Measurements from ENCODE around the gene PXN.

Gene PXN

DNA sequence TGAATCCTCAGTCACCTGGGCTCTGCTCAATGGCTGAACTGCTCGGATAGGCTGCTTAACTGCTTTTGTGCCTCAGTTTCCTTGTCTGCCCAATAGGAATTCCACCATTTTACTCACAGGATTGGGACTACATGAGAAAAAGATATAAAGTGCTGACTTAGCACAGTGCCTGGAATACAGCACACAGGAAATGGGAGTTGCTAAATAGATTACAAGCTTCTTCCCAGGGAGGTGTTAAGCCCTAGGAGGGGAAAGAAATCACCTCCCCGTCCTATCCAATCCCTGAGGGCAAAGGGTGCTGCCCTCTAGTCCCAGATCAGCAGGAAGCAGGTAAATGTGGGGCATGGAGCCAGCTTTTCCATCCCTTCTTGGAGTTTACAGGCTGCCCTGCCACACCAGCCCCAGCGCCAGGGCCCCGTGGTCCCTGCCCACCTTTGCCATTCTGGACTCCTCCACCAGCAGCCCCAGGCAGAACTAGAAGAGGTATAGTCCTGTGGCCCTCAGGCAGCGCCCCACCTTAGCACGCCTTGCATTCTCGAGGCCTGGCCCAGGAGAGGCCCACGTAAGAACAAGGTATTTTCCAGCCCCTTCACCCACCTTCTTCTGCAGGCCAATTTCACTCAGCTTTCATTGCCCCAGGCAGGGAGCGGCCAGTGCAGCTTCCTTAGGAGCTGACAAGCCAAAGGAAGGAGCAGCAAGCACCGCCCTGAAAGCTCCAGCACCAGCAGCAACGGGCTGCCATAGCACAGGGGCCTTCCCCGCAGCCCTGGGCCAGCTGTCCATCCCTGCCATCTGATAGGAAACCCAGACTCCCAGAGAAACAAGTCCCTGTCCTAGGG is 35.8 kb downstream of the PXN start:
- Histone ChIP-seq H3K4me1 (peaks cover 34% of the 10 kb centered on the region), H3K36me3 (replicated peaks) (no peaks in the 10 kb centered on the region; the same call in 1 of the 2 replicates), H3K27me3 (ENCODE audit: low read depth) (no peaks in the 10 kb centered on the region), H3K4me3 (no peak overlapping the region), H3K9me3 (no peaks in the 10 kb centered on the region)
- DNase-seq (ENCODE audit: low spot score in 2 of 2), result peak in 1 of 2 experiments; percentile 29
- in situ Hi-C loops (cut with MboI; ENCODE audit: low sequenced_read_pairs), result no loop called here

GRCh38 chr12:120229071-120229486 is 36.5 kb downstream of the PXN start:
- H3K4me1 ChIP-seq, result peaks cover 34% of the 10 kb centered on the region
- DNase-seq (ENCODE audit: low spot score in 2 of 2), result peak in 1 of 2 experiments; percentile 45
- in situ Hi-C loops (cut with MboI; ENCODE audit: low sequenced_read_pairs), result no loop called here
- no peaks in the 10 kb centered on the region; the same call in 1 of the 2 replicates for H3K36me3 ChIP-seq (replicated peaks)
- H3K9me3 ChIP-seq, result no peaks in the 10 kb centered on the region
- H3K27me3 ChIP-seq (ENCODE audit: low read depth), result no peaks in the 10 kb centered on the region
- no peak overlapping the region for H3K4me3 ChIP-seq

- Histone ChIP-seq H3K27me3 (ENCODE audit: low read depth) (no peaks in the 10 kb centered on the region), H3K4me1 (peaks cover 34% of the 10 kb centered on the region), H3K36me3 (replicated peaks) (peaks cover 2% of the 10 kb centered on the region; the same call in 1 of the 2 replicates), H3K4me3 (no peak overlapping the region), H3K9me3 (no peaks in the 10 kb centered on the region)
- in situ Hi-C loops (cut with MboI; ENCODE audit: low sequenced_read_pairs), result no loop called here
- peak; percentile 75 to 92 for DNase-seq (ENCODE audit: low spot score in 2 of 2)
Measured at GRCh38 chr12:120228291-120229070, 37.0 kb downstream of the PXN start.

DNA sequence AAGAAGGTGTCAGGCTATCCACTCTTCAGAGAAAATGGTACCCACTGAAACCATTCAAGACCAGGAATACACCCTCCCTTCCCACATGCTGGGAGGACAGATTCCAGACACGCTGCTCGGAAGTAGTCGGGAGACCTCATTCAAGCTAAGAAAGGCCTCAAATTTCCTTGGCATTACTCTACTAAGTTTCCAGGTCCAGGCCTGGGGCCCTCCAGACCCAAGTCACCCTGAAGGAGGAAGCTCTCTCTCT is 37.6 kb downstream of the PXN start:
- in situ Hi-C loops (cut with MboI; ENCODE audit: low sequenced_read_pairs), result no loop called here
- no peaks in the 10 kb centered on the region for H3K27me3 ChIP-seq (ENCODE audit: low read depth)
- no peaks in the 10 kb centered on the region for H3K9me3 ChIP-seq
- peaks cover 34% of the 10 kb centered on the region for H3K4me1 ChIP-seq
- H3K36me3 ChIP-seq (replicated peaks), result peaks cover 4% of the 10 kb centered on the region
- H3K4me3 ChIP-seq, result no peak overlapping the region
- no peak for DNase-seq (ENCODE audit: low spot score in 2 of 2)

- no peaks in the 10 kb centered on the region for H3K27me3 ChIP-seq (ENCODE audit: low read depth)
- H3K9me3 ChIP-seq, result no peaks in the 10 kb centered on the region
- in situ Hi-C loops (cut with MboI; ENCODE audit: low sequenced_read_pairs), result no loop called here
- no peak for DNase-seq (ENCODE audit: low spot score in 2 of 2)
- peaks cover 9% of the 10 kb centered on the region for H3K36me3 ChIP-seq (replicated peaks)
- no peak overlapping the region for H3K4me3 ChIP-seq
- peaks cover 34% of the 10 kb centered on the region for H3K4me1 ChIP-seq
Measured at GRCh38 chr12:120227233-120228040, 38.1 kb downstream of the PXN start.

GRCh38 chr12:120225852-120226640 is 39.5 kb downstream of the PXN start:
- H3K9me3 ChIP-seq, result no peaks in the 10 kb centered on the region
- no peak overlapping the region for H3K4me3 ChIP-seq
- in situ Hi-C loops (cut with MboI; ENCODE audit: low sequenced_read_pairs), result no loop called here
- H3K4me1 ChIP-seq, result peaks cover 23% of the 10 kb centered on the region
- peaks cover 21% of the 10 kb centered on the region for H3K36me3 ChIP-seq (replicated peaks)
- DNase-seq (ENCODE audit: low spot score in 2 of 2), result no peak
- H3K27me3 ChIP-seq (ENCODE audit: low read depth), result no peaks in the 10 kb centered on the region

DNA sequence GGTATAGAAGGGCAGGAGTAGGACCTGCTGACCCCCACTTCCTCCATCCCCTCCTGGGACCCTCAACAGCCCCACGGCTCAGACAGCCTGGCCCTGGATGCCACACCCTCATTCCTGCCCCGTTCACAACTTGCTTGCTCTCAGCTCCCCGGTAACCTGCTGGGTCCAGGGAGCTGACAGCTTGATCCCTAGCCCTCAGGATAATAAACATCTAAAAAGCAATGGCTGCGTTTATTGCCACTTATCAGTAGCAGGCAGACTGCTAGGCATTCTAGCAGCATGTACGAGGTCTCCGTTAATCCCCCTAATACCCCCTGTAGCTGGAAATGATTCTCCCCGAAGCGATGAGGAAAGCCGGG is 40.4 kb downstream of the PXN start:
- no peak for DNase-seq (ENCODE audit: low spot score in 2 of 2)

DNA sequence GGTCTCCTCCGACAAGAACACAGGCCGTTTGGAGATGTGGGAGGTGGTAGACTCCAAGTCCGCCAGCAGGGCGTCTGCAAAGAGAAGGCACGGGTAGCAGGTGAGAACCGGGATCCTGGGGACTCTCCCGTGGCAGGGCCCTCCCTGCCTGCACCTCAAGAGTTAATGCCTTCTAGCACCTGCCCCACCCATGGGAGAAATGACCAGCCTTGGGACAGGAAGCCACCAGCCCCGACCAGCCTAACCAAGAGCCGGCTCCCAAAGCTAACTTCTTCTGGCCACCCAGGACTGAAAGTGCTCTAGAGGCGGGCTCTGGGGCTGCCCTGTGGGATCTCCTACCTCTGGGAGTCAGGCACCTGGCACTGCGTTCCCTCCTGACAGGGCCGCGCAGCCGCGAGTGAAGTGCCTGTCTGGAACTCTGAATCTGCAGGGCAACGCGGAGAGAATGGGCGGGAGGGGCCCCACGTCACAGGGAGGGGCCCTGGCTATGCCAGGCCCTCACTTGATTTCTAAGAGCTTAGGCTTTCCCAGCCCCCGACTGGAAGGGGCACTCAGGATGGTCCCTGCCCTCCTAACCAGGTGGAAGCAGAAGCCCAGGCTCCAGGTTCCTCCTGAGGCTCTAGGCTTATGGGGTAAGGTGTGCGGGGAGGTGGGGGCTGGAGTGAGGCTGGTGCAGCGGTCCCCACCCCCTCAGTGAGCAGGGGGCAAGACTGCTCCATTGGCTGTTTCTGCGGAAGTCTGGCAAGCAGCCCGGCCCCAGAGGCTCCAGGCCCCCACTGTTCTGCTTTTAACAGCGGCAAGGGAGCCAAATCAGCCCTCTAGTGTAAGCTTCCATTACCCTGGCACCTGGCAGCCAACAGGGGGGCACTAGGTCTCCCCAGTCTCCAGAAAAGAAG is 41.0 kb downstream of the PXN start:
- Histone ChIP-seq H3K36me3 (replicated peaks) (peaks cover 21% of the 10 kb centered on the region), H3K4me3 (no peak overlapping the region), H3K27me3 (ENCODE audit: low read depth) (no peaks in the 10 kb centered on the region), H3K4me1 (peaks cover 12% of the 10 kb centered on the region), H3K9me3 (no peaks in the 10 kb centered on the region)
- in situ Hi-C loops (cut with MboI; ENCODE audit: low sequenced_read_pairs), result no loop called here
- DNase-seq (ENCODE audit: low spot score in 2 of 2), result no peak

More for the DNA sequence above, 40.4 kb downstream of the PXN start:
- Histone ChIP-seq H3K4me1 (peaks cover 14% of the 10 kb centered on the region), H3K4me3 (no peak overlapping the region), H3K9me3 (no peaks in the 10 kb centered on the region), H3K27me3 (ENCODE audit: low read depth) (no peaks in the 10 kb centered on the region), H3K36me3 (replicated peaks) (peaks cover 21% of the 10 kb centered on the region)
- in situ Hi-C loops (cut with MboI; ENCODE audit: low sequenced_read_pairs), result no loop called here

DNA sequence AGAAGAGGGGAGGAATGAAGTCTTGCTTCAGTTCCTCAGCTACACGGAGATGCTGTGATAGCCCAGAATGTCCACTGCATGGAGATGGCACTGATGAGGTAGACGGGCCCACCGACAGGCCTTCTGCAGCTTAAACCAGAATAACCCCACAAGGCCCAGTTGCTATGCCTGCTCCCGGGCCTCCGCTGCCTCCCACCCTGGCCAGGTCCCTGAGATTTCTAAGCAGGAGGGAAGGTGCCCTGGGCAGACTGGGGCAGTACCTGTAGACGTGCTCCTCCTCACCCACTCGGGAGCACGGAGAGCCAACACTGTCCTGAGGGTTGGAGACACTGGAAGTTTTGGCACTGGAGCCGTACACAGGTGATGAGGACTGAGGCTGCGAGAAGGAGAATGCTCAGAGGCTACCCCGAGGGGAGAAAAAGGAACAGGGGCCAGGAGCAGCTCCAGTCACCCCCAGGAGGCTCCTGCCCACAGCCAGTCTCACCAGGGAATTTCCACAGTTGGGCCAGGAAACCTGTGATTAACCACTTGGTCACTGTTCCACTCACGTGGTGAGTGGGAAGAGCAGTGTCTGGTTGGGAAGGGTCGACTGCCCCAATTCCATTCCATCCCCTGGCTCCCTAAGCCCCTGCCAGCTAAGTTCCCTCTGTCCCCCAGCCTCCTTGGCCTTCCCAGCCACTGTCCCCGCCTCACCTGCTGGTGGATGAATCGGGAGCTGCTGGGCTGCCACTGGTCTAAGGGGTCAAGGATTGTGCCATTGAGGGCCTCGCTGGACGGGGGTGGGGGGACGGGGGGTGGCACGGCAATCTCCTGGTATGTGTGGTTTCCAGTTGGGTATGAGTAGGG is 41.8 kb downstream of the PXN start:
- Histone ChIP-seq H3K4me3 (no peak overlapping the region), H3K4me1 (peaks cover 3% of the 10 kb centered on the region), H3K27me3 (ENCODE audit: low read depth) (no peaks in the 10 kb centered on the region), H3K36me3 (replicated peaks) (peaks cover 28% of the 10 kb centered on the region), H3K9me3 (no peaks in the 10 kb centered on the region)
- no peak for DNase-seq (ENCODE audit: low spot score in 2 of 2)
- in situ Hi-C loops (cut with MboI; ENCODE audit: low sequenced_read_pairs), result no loop called here

GRCh38 chr12:120222288-120222832 is 43.2 kb downstream of the PXN start:
- in situ Hi-C loops (cut with MboI; ENCODE audit: low sequenced_read_pairs), result no loop called here
- peaks cover 31% of the 10 kb centered on the region for H3K36me3 ChIP-seq (replicated peaks)
- H3K27me3 ChIP-seq (ENCODE audit: low read depth), result no peaks in the 10 kb centered on the region

GRCh38 chr12:120221576-120221900 is 44.0 kb downstream of the PXN start:
- DNase-seq (ENCODE audit: low spot score in 2 of 2), result no peak
- in situ Hi-C loops (cut with MboI; ENCODE audit: low sequenced_read_pairs), result no loop called here
- H3K36me3 ChIP-seq (replicated peaks), result peaks cover 31% of the 10 kb centered on the region

More at GRCh38 chr12:120222288-120222832, 43.2 kb downstream of the PXN start:
- Histone ChIP-seq H3K9me3 (no peaks in the 10 kb centered on the region), H3K4me1 (no peaks in the 10 kb centered on the region), H3K4me3 (no peak overlapping the region)
- DNase-seq (ENCODE audit: low spot score in 2 of 2), result no peak

More at GRCh38 chr12:120221576-120221900, 44.0 kb downstream of the PXN start:
- no peaks in the 10 kb centered on the region for H3K27me3 ChIP-seq (ENCODE audit: low read depth)
- H3K4me3 ChIP-seq, result no peak overlapping the region
- no peaks in the 10 kb centered on the region for H3K9me3 ChIP-seq
- H3K4me1 ChIP-seq, result no peaks in the 10 kb centered on the region

Measured in HAP-1 (cell line).